Nasal cavity respiratory epithelium epithelial cell of viscerocranial mucosa (primary cell): ENCODE data around the gene EFHB. TPM values are rescaled to one million over a fixed set of nuclear protein-coding genes. Genes with fewer than 3 reads are reported as not detected.

Experiments used
- total RNA-seq: library from RNA; depleted of rRNA; stranded (reverse); fragments of >200 nt; gene quantifications from 2 replicates; pipeline ENCODE4 v1.2.3, GENCODE V29; 2014

The EFHB gene
- total RNA-seq: under 0.01 TPM in 1 of 2 replicates, not detected in the other

GRCh38 chr3:19934098-19934566, at the start of gene EFHB:
EFHB (minus strand) TSS chr3:19934217; CDS start chr3:19934018, 199 bp downstream.

GRCh38 chr3:19946832-19947548, 13.0 kb upstream of the EFHB start, which contains the start of gene RAB5A:
RAB5A (plus strand) TSS chr3:19947097; CDS start chr3:19950899, 3,802 bp downstream.

Other genes with a start within 250 kb of the EFHB start
- gene RAB5A, start 12.9 kb upstream of the EFHB start, total RNA-seq: 86.8 and 96.0 TPM in 2 replicates
- gene PP2D1, start 78.0 kb upstream of the EFHB start, total RNA-seq: not detected in 2 replicates
- gene KAT2B, start 106.2 kb upstream of the EFHB start, total RNA-seq: 3.8 and 6.1 TPM in 2 replicates